NAMALWA (cell line): Measurements from ENCODE around the gene RASSF5.
A peak's percentile ranks its signal among the peaks of the same experiment; 100 is the strongest.
"Not testable (repeated sequence)": the region's sequence is repeated elsewhere in the genome, so short reads cannot be mapped to it uniquely, and the experiment has no call there.

Source experiments
- DNase-seq: peaks from one replicate; pipeline ENCODE4 v3.0.0-alpha.2; 2015; ENCODE audit warnings: low spot score

The RASSF5 gene

GRCh38 chr1:206588492-206588891, 81.2 kb downstream of the RASSF5 start:
- no peak for DNase-seq

GRCh38 chr1:206589206-206589605, 81.9 kb downstream of the RASSF5 start:
- DNase-seq: no peak

- no peak for DNase-seq
These were observed 82.9 kb downstream of the RASSF5 start for GRCh38 chr1:206590025-206590758.

GRCh38 chr1:206591226-206591625, 83.9 kb downstream of the RASSF5 start:
- no peak for DNase-seq

- DNase-seq: no peak
These were observed 84.4 kb downstream of the RASSF5 start for GRCh38 chr1:206591696-206592095.

- DNase-seq: no peak
These were observed 86.1 kb downstream of the RASSF5 start for GRCh38 chr1:206593351-206593925.

- no peak for DNase-seq
These were observed 88.4 kb downstream of the RASSF5 start for GRCh38 chr1:206595581-206596318.

- no peak for DNase-seq
These were observed 89.0 kb downstream of the RASSF5 start for GRCh38 chr1:206596319-206596666.

GRCh38 chr1:206600527-206600926, 93.2 kb downstream of the RASSF5 start:
- no peak for DNase-seq

- no peak for DNase-seq
These were observed 97.5 kb downstream of the RASSF5 start for GRCh38 chr1:206604861-206605260.

- DNase-seq: peak; percentile 75
These were observed 99.5 kb downstream of the RASSF5 start for GRCh38 chr1:206606867-206607266.

- DNase-seq: peak; percentile 69
These were observed 100.9 kb downstream of the RASSF5 start for GRCh38 chr1:206608108-206608698.

GRCh38 chr1:206609229-206609991, 102.1 kb downstream of the RASSF5 start:
- peak; percentile 24 for DNase-seq

GRCh38 chr1:206612129-206612876, 105.0 kb downstream of the RASSF5 start, which contains the start of gene EIF2D:
TSS of gene EIF2D (minus strand) at chr1:206612465. CDS start at chr1:206612342, 123 bp downstream.
- DNase-seq: peak; percentile 93

- not testable (repeated sequence) for DNase-seq
These were observed 119.1 kb downstream of the RASSF5 start for GRCh38 chr1:206626396-206626795.

GRCh38 chr1:206628916-206629315, 121.6 kb downstream of the RASSF5 start:
- DNase-seq: no peak

- DNase-seq: peak; percentile 96
These were observed 123.8 kb downstream of the RASSF5 start for GRCh38 chr1:206631085-206631509.

- DNase-seq: no peak
These were observed 126.4 kb downstream of the RASSF5 start for GRCh38 chr1:206633708-206634121.

GRCh38 chr1:206634365-206635079, 127.2 kb downstream of the RASSF5 start:
- peak; percentile 91 for DNase-seq
